Measurements from ENCODE around the gene ADSL.

Gene ADSL

DNA sequence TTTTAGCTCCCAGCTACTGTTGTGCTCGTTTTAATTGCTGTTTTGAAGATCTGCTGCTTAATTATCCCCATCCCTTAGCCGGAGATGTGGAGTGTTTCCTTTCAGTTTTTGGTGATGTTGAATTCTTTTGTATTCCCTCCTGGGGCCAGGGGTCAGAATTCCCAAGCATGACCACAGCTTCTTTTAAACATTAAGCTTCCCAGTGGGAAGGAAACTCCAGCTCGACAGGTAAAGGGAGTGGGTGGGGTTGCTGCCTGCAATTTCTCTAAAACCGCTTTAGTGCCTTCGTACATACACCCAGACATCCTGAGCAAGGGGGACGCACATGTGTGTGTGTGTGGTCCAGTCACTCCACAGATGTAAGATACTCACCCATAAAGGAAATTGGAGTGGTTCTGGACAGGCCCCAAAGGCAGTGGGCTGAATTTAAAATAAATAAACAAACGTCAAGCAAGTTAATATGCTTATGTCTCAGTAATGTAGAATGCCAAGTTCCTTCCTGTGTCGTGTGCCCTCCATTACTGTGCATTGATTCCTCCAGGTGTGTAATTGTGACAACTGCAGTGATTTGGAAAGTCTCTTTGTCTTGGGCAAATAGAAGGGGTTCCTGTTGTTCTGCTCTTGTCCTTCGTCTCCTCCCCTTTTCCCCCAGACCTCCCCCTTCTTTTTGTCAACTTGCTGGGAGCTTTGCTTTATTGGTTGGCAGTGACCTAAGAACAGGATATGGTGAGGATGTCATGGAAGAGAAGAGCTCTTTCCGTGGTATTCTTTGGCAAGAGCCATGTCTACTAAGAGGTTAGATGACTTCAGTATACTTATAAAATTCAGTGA lies 19.2 kb upstream of the ADSL start:
- TF ChIP-seq, protein P1, sequence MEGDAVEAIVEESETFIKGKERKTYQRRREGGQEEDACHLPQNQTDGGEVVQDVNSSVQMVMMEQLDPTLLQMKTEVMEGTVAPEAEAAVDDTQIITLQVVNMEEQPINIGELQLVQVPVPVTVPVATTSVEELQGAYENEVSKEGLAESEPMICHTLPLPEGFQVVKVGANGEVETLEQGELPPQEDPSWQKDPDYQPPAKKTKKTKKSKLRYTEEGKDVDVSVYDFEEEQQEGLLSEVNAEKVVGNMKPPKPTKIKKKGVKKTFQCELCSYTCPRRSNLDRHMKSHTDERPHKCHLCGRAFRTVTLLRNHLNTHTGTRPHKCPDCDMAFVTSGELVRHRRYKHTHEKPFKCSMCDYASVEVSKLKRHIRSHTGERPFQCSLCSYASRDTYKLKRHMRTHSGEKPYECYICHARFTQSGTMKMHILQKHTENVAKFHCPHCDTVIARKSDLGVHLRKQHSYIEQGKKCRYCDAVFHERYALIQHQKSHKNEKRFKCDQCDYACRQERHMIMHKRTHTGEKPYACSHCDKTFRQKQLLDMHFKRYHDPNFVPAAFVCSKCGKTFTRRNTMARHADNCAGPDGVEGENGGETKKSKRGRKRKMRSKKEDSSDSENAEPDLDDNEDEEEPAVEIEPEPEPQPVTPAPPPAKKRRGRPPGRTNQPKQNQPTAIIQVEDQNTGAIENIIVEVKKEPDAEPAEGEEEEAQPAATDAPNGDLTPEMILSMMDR (IDR thresholded peaks at IDR 0.05; ENCODE audit: control insufficient read depth, insufficient read depth, low read depth, low read length, missing control alignments): no peak
- H3K4me3 ChIP-seq (ENCODE audit: control insufficient read depth, low read depth, low read length): no peak overlapping the region
- DNase-seq (ENCODE audit: low read depth): no peak

DNA sequence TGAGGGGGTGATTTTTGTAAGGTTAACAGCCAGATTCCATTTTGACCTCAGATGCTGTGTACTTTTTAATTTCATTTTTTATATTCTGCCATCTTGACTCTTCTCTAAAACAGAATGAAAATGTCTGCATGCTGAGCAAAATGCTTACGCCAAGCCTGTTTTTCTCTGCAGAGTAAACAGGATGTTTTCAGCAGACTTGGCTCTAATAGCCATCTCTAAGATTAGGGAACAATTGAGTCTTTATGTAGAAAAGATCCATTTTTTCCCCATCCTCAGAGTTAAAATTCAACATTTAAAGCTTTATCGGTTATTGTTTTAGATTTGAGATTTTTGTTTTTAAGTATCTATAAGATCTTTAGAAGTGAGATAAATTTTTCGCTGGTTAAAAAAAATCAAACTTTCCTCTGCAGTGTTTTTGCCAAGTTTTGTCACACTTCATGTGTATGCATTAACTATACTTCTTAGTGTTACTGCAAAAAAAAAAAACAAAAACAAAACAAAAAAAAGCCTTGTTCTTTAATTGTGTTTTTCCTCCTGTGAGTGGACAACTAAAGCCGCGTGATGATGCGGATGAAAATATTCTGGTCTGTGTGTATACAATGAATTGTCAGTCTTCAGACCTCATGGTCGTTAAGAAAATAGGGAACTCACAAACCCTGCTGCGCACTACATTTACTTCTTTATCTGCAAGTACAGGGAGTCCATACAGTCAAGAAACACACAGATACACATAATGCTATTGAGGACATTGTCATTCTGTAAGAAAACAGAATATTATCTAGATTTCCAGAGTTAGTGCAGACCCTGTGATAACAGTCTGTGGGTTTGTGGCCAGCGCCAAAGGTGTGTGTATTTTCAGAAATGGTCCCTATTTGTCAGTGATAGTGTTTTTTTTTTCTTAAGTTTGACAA lies 17.5 kb upstream of the ADSL start:
- H3K4me3 ChIP-seq (ENCODE audit: control insufficient read depth, low read depth, low read length): no peak overlapping the region
- TF ChIP-seq, protein P1 (IDR thresholded peaks at IDR 0.05; ENCODE audit: control insufficient read depth, insufficient read depth, low read depth, low read length, missing control alignments): no peak
- DNase-seq (ENCODE audit: low read depth): no peak

DNA sequence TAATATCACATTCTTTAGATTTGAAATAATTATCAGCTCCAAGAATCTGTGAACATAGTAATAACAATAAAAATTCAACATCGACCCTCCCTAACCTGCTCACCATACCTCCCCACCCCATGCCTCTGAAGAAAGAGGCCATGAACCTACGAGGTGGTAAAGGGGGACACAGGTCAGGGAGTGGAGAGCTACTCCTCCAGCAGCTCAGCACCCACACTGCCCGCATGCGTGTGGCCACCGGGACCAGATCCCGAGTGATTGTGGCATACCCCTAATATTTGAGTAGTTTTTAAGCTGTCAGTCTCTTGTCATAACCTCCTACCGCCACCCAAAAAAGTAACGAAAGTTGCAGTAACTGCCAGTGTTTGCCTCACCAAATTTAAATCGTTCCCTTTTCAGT lies 16.8 kb upstream of the ADSL start:
- H3K4me3 ChIP-seq (ENCODE audit: control insufficient read depth, low read depth, low read length): no peak overlapping the region
- TF ChIP-seq, protein P1 (IDR thresholded peaks at IDR 0.05; ENCODE audit: control insufficient read depth, insufficient read depth, low read depth, low read length, missing control alignments): no peak
- DNase-seq (ENCODE audit: low read depth): no peak

DNA sequence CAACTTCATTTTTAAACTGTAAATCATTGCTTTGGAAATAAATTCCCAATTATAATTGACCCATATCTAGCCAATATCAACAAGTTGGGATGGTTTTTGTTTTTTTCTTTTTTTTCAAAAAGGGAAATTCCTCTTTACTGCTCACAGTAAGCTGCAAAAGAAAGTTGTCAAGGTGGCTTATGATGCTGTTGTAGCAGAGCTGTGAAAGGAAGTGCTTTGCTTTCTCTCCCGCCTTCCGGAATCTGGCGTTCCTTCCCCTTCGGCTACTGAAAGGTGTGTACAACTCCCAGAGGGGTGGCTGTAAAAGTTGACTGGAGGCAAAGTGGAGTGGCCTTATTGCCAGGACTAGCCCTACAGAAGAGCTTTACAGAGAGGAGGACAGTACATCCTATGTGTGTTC lies 16.2 kb upstream of the ADSL start:
- H3K4me3 ChIP-seq (ENCODE audit: control insufficient read depth, low read depth, low read length): no peak overlapping the region
- no peak for DNase-seq (ENCODE audit: low read depth)
- TF ChIP-seq, protein P1 (IDR thresholded peaks at IDR 0.05; ENCODE audit: control insufficient read depth, insufficient read depth, low read depth, low read length, missing control alignments): no peak

DNA sequence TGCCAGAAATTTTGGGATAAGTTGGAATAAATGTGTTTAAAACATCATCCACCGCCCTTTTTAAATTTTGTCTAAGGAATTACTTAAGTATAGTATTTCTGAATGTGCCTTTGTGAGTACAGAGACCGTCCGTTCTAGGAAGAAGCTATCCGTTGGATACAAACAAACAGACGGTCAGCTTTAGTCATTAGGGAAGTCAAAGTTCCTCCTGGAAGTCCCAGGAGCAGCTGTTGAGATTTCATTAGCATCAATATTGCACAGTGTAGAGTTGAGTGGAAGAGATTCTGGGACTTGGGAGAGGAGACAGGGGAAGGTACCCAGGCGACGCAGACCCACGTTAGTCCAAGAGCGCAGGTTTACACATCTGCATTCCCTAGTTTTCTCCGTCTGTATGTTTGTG lies 15.7 kb upstream of the ADSL start:
- no peak for DNase-seq (ENCODE audit: low read depth)
- TF ChIP-seq, protein P1 (IDR thresholded peaks at IDR 0.05; ENCODE audit: control insufficient read depth, insufficient read depth, low read depth, low read length, missing control alignments): no peak
- H3K4me3 ChIP-seq (ENCODE audit: control insufficient read depth, low read depth, low read length): no peak overlapping the region

DNA sequence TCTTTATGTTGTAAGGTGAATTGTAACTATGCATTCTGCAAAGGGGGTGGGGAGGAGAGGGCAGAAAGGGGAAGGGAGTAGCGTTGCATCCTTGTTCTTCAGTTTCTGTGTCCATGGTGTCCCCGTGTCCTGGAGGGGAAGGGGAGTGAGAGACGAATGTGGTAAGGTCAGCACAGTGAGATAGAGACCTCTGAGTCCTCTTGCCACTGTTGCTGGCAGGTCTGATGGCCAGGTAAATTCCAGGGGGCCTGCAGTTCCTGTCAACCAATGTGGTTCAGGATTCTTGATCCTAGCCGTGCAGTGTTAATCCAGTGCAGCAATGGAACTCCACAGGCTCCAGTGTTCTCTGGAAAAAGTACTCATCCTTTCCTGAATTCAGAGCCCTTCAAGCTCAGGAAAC lies 14.6 kb upstream of the ADSL start:
- no peak for DNase-seq (ENCODE audit: low read depth)
- H3K4me3 ChIP-seq (ENCODE audit: control insufficient read depth, low read depth, low read length): no peak overlapping the region
- TF ChIP-seq, protein P1 (IDR thresholded peaks at IDR 0.05; ENCODE audit: control insufficient read depth, insufficient read depth, low read depth, low read length, missing control alignments): no peak
